K562 (cell line): ENCODE measurements around the gene PNPLA2. TPM values are rescaled to one million over a fixed set of nuclear protein-coding genes. Genes with fewer than 3 reads are reported as not detected.

Source experiments
- ATAC-seq: fragments of 200-7000 bp; cut with Tn5 transposase; 3 replicates; pipeline ENCODE4 v1.9.1; 2020; ENCODE audit warnings: moderate library complexity
- BruUV-seq: library from RNA; stranded (reverse); fragments of 400-500 nt; replicated peaks from 2 replicates; lab custom pipeline; 2021; lab: Mats Ljungman, UMichigan
- CTCF ChIA-PET: fragments of 300-600 bp; formaldehyde crosslinking; extraction: SDS; loops from one replicate; lab custom pipeline; 2021; ENCODE audit warnings: low intra/inter-chr PET ratio; lab: Yijun Ruan, JAX
- POLR2A ChIA-PET: fragments of 300-600, 350-650 bp; sonication (Branson Sonifier 250); formaldehyde crosslinking; extraction: SDS; loops from one replicate; lab custom pipeline; 2021; ENCODE audit warnings: antibody characterized with exemption, inconsistent platforms; lab: Yijun Ruan, JAX
- DNase-seq, 4 experiments: peaks; one replicate each; pipeline versions ENCODE4 v3.0.0 to v3.0.0-alpha.2; 2011 to 2018; ENCODE audit warnings: low spot score in 3 of 4, mixed read lengths in 3 of 4; ENCODE audit errors: extremely low read depth in 1 of 4
- FAIRE-seq: peaks from 2 replicates; lab custom pipeline; 2011; peaks lifted over from hg19 to GRCh38; lab: Jason Lieb, UNC
- H2AFZ ChIP-seq: 2 replicates; pipeline ENCODE4 v1.6.0; 2011; ENCODE audit warnings: low read depth, low read length, control low read depth, inconsistent platforms
- H3K27ac ChIP-seq: fragments of 200-600 bp; 3 replicates; pipeline ENCODE4 v1.8.0; 2011; ENCODE audit warnings: low read depth, mild to moderate bottlenecking, control low read depth, inconsistent platforms, low read length, moderate library complexity, mixed read lengths; ENCODE audit errors: extremely low read depth
- H3K27me3 ChIP-seq, 2 experiments: fragments of 300-600 bp in 1 of 2; 2 replicates in 1 of 2; 3 replicates in 1 of 2; pipeline versions ENCODE4 v1.6.0 to v1.8.0; 2011; ENCODE audit warnings: inconsistent platforms in 2 of 2, low read length in 2 of 2, mild to moderate bottlenecking in 1 of 2, mixed read lengths in 1 of 2, moderate library complexity in 1 of 2; ENCODE audit not compliant: control insufficient read depth in 2 of 2, insufficient read depth in 2 of 2
- H3K36me3 ChIP-seq: fragments of 300-600 bp; 3 replicates; pipeline ENCODE4 v1.8.0; 2011; ENCODE audit warnings: mild to moderate bottlenecking, low read length, inconsistent platforms; ENCODE audit not compliant: control insufficient read depth, insufficient read depth
- H3K4me1 ChIP-seq, 2 experiments: fragments of 200-600 bp in 1 of 2; replicated peaks in 1 of 2; 2 replicates in 1 of 2; 3 replicates in 1 of 2; pipeline versions ENCODE4 v1.5.1 to v1.8.0; 2011; ENCODE audit warnings: inconsistent platforms in 2 of 2, low read length in 2 of 2, mild to moderate bottlenecking in 1 of 2, mixed read lengths in 1 of 2, moderate library complexity in 1 of 2; ENCODE audit not compliant: control insufficient read depth in 2 of 2, insufficient read depth in 2 of 2
- H3K4me2 ChIP-seq: 2 replicates; pipeline ENCODE4 v1.6.1; 2011; ENCODE audit warnings: low read length, control low read depth, inconsistent platforms, mixed read lengths; ENCODE audit not compliant: insufficient read depth
- H3K4me3 ChIP-seq: fragments of 200-600 bp; sonication (generic), shearing (Covaris generic); 2 replicates; pipeline ENCODE4 v1.5.1; 2016; ENCODE audit warnings: control low read depth, inconsistent platforms
- H3K79me2 ChIP-seq: fragments of 200-600 bp; 3 replicates; pipeline ENCODE4 v1.8.0; 2011; ENCODE audit warnings: low read length, inconsistent platforms; ENCODE audit not compliant: control insufficient read depth, insufficient read depth
- H3K9ac ChIP-seq, 2 experiments: 2 replicates each; pipeline versions ENCODE4 v1.6.0 to v1.6.1; 2011; ENCODE audit warnings: low read depth in 2 of 2, low read length in 2 of 2, control low read depth in 1 of 2, inconsistent platforms in 1 of 2, mild to moderate bottlenecking in 1 of 2, mixed read lengths in 1 of 2; ENCODE audit not compliant: insufficient read depth in 1 of 2
- H3K9me1 ChIP-seq: one replicate; pipeline ENCODE4 v1.6.0; 2011; ENCODE audit warnings: inconsistent platforms, mild to moderate bottlenecking, low read length, moderate library complexity; ENCODE audit not compliant: control insufficient read depth, insufficient read depth
- H3K9me3 ChIP-seq: replicated peaks from 2 replicates; pipeline ENCODE4 v1.5.1; 2011; ENCODE audit warnings: low read depth, low read length, inconsistent platforms; ENCODE audit not compliant: control insufficient read depth, insufficient read depth
- H4K20me1 ChIP-seq: replicated peaks from 2 replicates; pipeline ENCODE4 v1.6.1; 2011; ENCODE audit warnings: low read length, inconsistent platforms, mixed read lengths; ENCODE audit not compliant: control insufficient read depth, insufficient read depth
- CBX2 ChIP-seq: fragments of 200-600 bp; sonication (generic); IDR thresholded peaks from one replicate; pipeline ENCODE4 v1.6.1; 2012; ENCODE audit warnings: mild to moderate bottlenecking, low read length, inconsistent platforms; ENCODE audit not compliant: insufficient read depth, poor library complexity, severe bottlenecking
- CHD4 ChIP-seq: fragments of 200-600 bp; sonication (generic); IDR thresholded peaks from 3 replicates; pipeline ENCODE4 v1.6.1; 2012; ENCODE audit warnings: low read depth, mild to moderate bottlenecking, mixed read lengths, low read length, inconsistent platforms; ENCODE audit not compliant: insufficient read depth, insufficient replicate concordance, poor library complexity, severe bottlenecking
- FOXK1 ChIP-seq: sonication (generic); formaldehyde crosslinking; IDR thresholded peaks from 2 replicates; pipeline ENCODE4 v1.8.0; 2022; ENCODE audit warnings: missing genetic modification reagents, mild to moderate bottlenecking, borderline replicate concordance
- IFI16 ChIP-seq: fragments of 250-450 bp; sonication (Bioruptor Pico); IDR thresholded peaks from 2 replicates; pipeline ENCODE4 v2.1.2; 2022; ENCODE audit warnings: mild to moderate bottlenecking, inconsistent platforms
- LEF1 ChIP-seq: fragments of 450-650 bp; IDR thresholded peaks from 2 replicates; pipeline ENCODE4 v1.6.1; 2016; ENCODE audit warnings: mild to moderate bottlenecking
- PCBP2 ChIP-seq: fragments of 200-400 bp; formaldehyde crosslinking; IDR thresholded peaks from 2 replicates; pipeline ENCODE4 v1.6.1; 2018; ENCODE audit warnings: low read length, low read depth, mild to moderate bottlenecking, moderate library complexity; ENCODE audit not compliant: poor library complexity, severe bottlenecking
- PTTG1 ChIP-seq: fragments of 450-650 bp; IDR thresholded peaks from 2 replicates; pipeline ENCODE4 v1.6.1; 2016; ENCODE audit warnings: low read depth, mild to moderate bottlenecking, missing genetic modification characterization, missing compliant biosample characterization
- SIN3A ChIP-seq, 2 experiments: fragments of 150-350 bp in 1 of 2; IDR thresholded peaks; 2 replicates each; pipeline ENCODE4 v1.6.1; 2011 to 2016; ENCODE audit warnings: borderline replicate concordance in 2 of 2, low read depth in 2 of 2, low read length in 2 of 2, mild to moderate bottlenecking in 2 of 2, moderate library complexity in 2 of 2; ENCODE audit not compliant: control insufficient read depth in 1 of 2
- SNRNP70 ChIP-seq: fragments of 200-400 bp; formaldehyde crosslinking; optimal IDR thresholded peaks from 2 replicates; pipeline ENCODE3; 2017; ENCODE audit warnings: low read depth, low read length
- SOX6 ChIP-seq: fragments of 450-650 bp; IDR thresholded peaks from 2 replicates; pipeline ENCODE4 v1.6.1; 2014; ENCODE audit warnings: mild to moderate bottlenecking
- ZNF121 ChIP-seq: sonication (generic); formaldehyde crosslinking; conservative IDR thresholded peaks from 2 replicates; pipeline ENCODE4 v1.8.0; 2022; ENCODE audit warnings: missing genetic modification reagents
- ZNF586 ChIP-seq: fragments of 450-650 bp; formaldehyde crosslinking; conservative IDR thresholded peaks from 2 replicates; pipeline ENCODE4 v1.4.0; 2020; ENCODE audit warnings: mild to moderate bottlenecking, moderate library complexity
- WGBS: fragments of 100-300 bp; shearing (Covaris generic); methylation state at CpG from one replicate; pipeline ENCODE4 v1.1.6; 2016; ENCODE audit warnings: low coverage, mixed read lengths; ENCODE audit not compliant: insufficient coverage; ENCODE audit errors: missing lambda C conversion rate; 5-methylcytosine and 5-hydroxymethylcytosine counted together
- in situ Hi-C: fragments of 300-500 bp; cut with MboI; formaldehyde crosslinking; loops from 4 replicates; pipeline ENCODE4 v1.15.0; 2018; ENCODE audit warnings: inconsistent platforms, mixed read lengths
- intact Hi-C: fragments of 100-400 bp; cut with micrococcal nuclease; formaldehyde crosslinking; loops from 2 replicates; pipeline ENCODE4 v1.14.2; 2022
- polyA plus RNA-seq, 8 experiments: library from polyadenylated mRNA; depleted of rRNA in 4 of 8; stranded (reverse) in 5 of 8; unstranded in 3 of 8; fragments of >200 nt; fragmentation: Nextera tagmentation in 2 of 8; fragmentation: Illumina TruSeq in 1 of 8; extraction: Ambion mirVana in 2 of 8; extraction: Trizol in 1 of 8; gene quantifications; 2 replicates each; pipeline versions ENCODE4 v1.2.1 to v1.2.3, GENCODE V29; 2011 to 2014; ENCODE audit warnings: inconsistent platforms in 1 of 8, missing spikeins in 1 of 8
- total RNA-seq, 7 experiments: library from RNA; depleted of rRNA in 6 of 7; stranded (reverse); fragments of >200 nt in 6 of 7; fragmentation: Illumina TruSeq in 2 of 7; extraction: Trizol in 2 of 7; gene quantifications; 2 replicates each; pipeline versions ENCODE4 v1.2.1 to v1.2.3, GENCODE V29; 2011 to 2021; ENCODE audit warnings: low replicate concordance in 1 of 7
- TF ChIP-seq, protein P1 (sequence below): fragments of 450-650 bp; formaldehyde crosslinking; conservative IDR thresholded peaks from 2 replicates; pipeline ENCODE4 v1.4.0; 2022; ENCODE audit warnings: mild to moderate bottlenecking, missing genetic modification characterization
- TF ChIP-seq, protein P2 (sequence below), 2 experiments: fragments of 250-450 bp in 1 of 2; fragments of 450-650 bp in 1 of 2; sonication (Bioruptor Pico) in 1 of 2; IDR thresholded peaks; 2 replicates each; pipeline versions ENCODE4 v1.6.1 to v1.8.0; 2016 to 2021; ENCODE audit warnings: mild to moderate bottlenecking in 2 of 2, moderate library complexity in 2 of 2, missing compliant biosample characterization in 1 of 2, missing genetic modification characterization in 1 of 2
- TF ChIP-seq, protein P3 (sequence below), 2 experiments: IDR thresholded peaks; 2 replicates each; pipeline ENCODE4 v1.6.1; 2012; ENCODE audit warnings: improper control_type of control experiment in 2 of 2, low read depth in 2 of 2, low read length in 2 of 2, borderline replicate concordance in 1 of 2
- TF ChIP-seq, protein P4 (sequence below): fragments of 450-650 bp; formaldehyde crosslinking; IDR thresholded peaks from 2 replicates; pipeline ENCODE4 v1.4.0; 2020; ENCODE audit warnings: mild to moderate bottlenecking

PNPLA2 gene
- total and polyA plus RNA-seq, 9 of the 15 experiments (the other 6 are each of a cell fraction or from before 2014, with no cell fraction given) = 0.39 to 87.1 (median 8.4) TPM

DNA sequence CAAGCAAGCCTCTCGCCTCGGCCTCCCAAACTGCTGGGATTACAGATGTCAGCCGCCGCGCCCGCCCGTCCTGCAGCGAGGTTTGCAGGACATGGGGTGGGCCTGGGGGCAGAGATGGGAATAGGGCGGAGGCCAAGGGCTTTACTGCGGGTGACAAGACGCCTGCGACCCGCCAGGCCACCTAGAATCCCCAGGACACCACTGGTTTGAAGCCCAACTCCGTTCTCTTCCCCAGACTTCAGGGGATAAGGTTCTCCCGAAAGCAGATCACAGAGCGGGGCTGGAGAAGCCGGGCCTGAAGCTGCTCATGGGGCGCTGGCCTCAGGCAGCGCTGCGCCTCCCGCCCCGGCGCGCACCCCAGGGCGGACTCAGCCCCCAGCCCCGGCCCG is 23.3 kb downstream of the PNPLA2 start:
- WGBS = under 1% methylated on average over 19 of the region's 27 CpGs
- DNase-seq (no peak), ATAC-seq (peak; percentile 34), FAIRE-seq (no peak)
- Histone ChIP-seq H3K4me3 (peak overlapping the region; percentile 98), H3K27ac (peak overlapping the region; percentile 98), H3K4me2 (peak overlapping the region; percentile 80), H3K9ac (peak overlapping the region; percentile 91 to 93), H4K20me1 (no peaks in the 10 kb centered on the region; the same call in 1 of the 2 replicates), H3K9me1 (peaks cover 4% of the 10 kb centered on the region), H3K9me3 (no peaks in the 10 kb centered on the region), H3K79me2 (peaks cover 53% of the 10 kb centered on the region), H3K4me1 (peaks cover 37 to 85% of the 10 kb centered on the region in 2 experiments), H2AFZ (peak overlapping the region; percentile 97), H3K27me3 (no peaks in the 10 kb centered on the region), H3K36me3 (peaks cover 44% of the 10 kb centered on the region; the same call in 2 of the 3 replicates)
- intact Hi-C loops (loop anchor here (2.0 to 10.0 kb wide), 2 partner anchors 33 to 73 kb away; partner anchors contain the start of genes CHID1 and RPLP2), in situ Hi-C loops (no loop called here)
- TSS peak; percentile 82 for BruUV-seq
- ChIA-PET CTCF (no interaction called here), POLR2A (interaction anchor here (0.6 to 5.2 kb wide), 8 partner anchors 8 to 192 kb away, joined by 3 to 36 read pairs (median 3); partner anchors contain the start of gene PNPLA2)
- TF ChIP-seq SIN3A (IDR thresholded peaks at IDR 0.05; ENCODE audit: borderline replicate concordance in 2 of 2, control insufficient read depth in 1 of 2, low read depth in 2 of 2, low read length in 2 of 2) = no peak
- TF ChIP-seq IFI16 (CRISPR knock-in tag) = no peak
- TF ChIP-seq ZNF586 = no peak
- TF ChIP-seq SNRNP70 = no peak
- TF ChIP-seq, protein P1, sequence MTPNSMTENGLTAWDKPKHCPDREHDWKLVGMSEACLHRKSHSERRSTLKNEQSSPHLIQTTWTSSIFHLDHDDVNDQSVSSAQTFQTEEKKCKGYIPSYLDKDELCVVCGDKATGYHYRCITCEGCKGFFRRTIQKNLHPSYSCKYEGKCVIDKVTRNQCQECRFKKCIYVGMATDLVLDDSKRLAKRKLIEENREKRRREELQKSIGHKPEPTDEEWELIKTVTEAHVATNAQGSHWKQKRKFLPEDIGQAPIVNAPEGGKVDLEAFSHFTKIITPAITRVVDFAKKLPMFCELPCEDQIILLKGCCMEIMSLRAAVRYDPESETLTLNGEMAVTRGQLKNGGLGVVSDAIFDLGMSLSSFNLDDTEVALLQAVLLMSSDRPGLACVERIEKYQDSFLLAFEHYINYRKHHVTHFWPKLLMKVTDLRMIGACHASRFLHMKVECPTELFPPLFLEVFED (CRISPR knock-in tag) = no peak
- TF ChIP-seq CHD4 = no peak
- TF ChIP-seq, protein P2, sequence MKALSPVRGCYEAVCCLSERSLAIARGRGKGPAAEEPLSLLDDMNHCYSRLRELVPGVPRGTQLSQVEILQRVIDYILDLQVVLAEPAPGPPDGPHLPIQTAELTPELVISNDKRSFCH (CRISPR knock-in tag; IDR thresholded peaks at IDR 0.05) = no peak
- TF ChIP-seq, protein P2 (tag; IDR thresholded peaks at IDR 0.05) = no peak
- TF ChIP-seq ZNF121 (CRISPR knock-in tag) = 0 out of 2 replicates have a peak, but pooled peaks have one; percentile 44
- TF ChIP-seq FOXK1 (CRISPR knock-in tag) = no peak
- no peak for TF ChIP-seq CBX2
- no peak for TF ChIP-seq PTTG1 (tag)
- TF ChIP-seq, protein P3, sequence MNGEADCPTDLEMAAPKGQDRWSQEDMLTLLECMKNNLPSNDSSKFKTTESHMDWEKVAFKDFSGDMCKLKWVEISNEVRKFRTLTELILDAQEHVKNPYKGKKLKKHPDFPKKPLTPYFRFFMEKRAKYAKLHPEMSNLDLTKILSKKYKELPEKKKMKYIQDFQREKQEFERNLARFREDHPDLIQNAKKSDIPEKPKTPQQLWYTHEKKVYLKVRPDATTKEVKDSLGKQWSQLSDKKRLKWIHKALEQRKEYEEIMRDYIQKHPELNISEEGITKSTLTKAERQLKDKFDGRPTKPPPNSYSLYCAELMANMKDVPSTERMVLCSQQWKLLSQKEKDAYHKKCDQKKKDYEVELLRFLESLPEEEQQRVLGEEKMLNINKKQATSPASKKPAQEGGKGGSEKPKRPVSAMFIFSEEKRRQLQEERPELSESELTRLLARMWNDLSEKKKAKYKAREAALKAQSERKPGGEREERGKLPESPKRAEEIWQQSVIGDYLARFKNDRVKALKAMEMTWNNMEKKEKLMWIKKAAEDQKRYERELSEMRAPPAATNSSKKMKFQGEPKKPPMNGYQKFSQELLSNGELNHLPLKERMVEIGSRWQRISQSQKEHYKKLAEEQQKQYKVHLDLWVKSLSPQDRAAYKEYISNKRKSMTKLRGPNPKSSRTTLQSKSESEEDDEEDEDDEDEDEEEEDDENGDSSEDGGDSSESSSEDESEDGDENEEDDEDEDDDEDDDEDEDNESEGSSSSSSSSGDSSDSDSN (IDR thresholded peaks at IDR 0.05; ENCODE audit: borderline replicate concordance in 1 of 2, low read depth in 2 of 2, low read length in 2 of 2) = peak in 1 of 2 experiments; percentile 35; a peak in 1 of 4 replicates
- no peak for TF ChIP-seq SOX6
- no peak for TF ChIP-seq LEF1
- no peak for TF ChIP-seq PCBP2
- TF ChIP-seq, protein P4, sequence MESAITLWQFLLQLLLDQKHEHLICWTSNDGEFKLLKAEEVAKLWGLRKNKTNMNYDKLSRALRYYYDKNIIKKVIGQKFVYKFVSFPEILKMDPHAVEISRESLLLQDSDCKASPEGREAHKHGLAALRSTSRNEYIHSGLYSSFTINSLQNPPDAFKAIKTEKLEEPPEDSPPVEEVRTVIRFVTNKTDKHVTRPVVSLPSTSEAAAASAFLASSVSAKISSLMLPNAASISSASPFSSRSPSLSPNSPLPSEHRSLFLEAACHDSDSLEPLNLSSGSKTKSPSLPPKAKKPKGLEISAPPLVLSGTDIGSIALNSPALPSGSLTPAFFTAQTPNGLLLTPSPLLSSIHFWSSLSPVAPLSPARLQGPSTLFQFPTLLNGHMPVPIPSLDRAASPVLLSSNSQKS = no peak
